ENCODE results near the gene REC114. TPM values are rescaled to one million over a fixed set of nuclear protein-coding genes. Genes with fewer than 3 reads are reported as not detected.

Gene REC114
- total and polyA plus RNA-seq, 2 experiments from 2014 or later = 0.24 TPM; not detected in 1

DNA sequence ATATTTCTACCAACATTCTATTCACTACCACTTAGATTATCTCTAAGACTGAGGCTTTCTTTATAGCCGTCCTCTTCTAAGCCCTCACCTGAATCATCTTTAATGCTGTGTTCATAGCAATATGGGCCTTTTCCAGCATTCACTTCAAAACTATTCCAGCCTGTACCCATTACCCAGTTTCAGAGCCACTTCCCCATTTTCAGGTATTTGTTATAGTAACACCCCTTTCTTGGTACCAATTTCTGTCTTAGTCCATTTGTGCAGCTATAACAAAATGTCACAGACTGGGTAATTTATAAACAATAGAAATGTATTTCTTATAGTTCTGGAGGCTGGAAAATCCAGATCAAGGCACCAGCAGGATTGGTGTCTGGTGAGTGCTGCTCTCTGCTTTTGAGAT is 45.7 kb downstream of the REC114 start:
- no peaks in the 10 kb centered on the region for H3K9me2 ChIP-seq (replicated peaks; ENCODE audit: insufficient read depth)
- no peak for DNase-seq (ENCODE audit: low spot score)
- 95% methylated on average over 1 of the region's 1 CpG for WGBS (ENCODE audit: low lambda C conversion rate, missing lambda C conversion rate)
- TF ChIP-seq EZH2 (IDR thresholded peaks at IDR 0.05; ENCODE audit: borderline replicate concordance) (no peak), EZH2phosphoT487 (IDR thresholded peaks at IDR 0.05; ENCODE audit: low read depth, severe bottlenecking, unreplicated experiment) (no peak)
- TF ChIP-seq, protein P1, sequence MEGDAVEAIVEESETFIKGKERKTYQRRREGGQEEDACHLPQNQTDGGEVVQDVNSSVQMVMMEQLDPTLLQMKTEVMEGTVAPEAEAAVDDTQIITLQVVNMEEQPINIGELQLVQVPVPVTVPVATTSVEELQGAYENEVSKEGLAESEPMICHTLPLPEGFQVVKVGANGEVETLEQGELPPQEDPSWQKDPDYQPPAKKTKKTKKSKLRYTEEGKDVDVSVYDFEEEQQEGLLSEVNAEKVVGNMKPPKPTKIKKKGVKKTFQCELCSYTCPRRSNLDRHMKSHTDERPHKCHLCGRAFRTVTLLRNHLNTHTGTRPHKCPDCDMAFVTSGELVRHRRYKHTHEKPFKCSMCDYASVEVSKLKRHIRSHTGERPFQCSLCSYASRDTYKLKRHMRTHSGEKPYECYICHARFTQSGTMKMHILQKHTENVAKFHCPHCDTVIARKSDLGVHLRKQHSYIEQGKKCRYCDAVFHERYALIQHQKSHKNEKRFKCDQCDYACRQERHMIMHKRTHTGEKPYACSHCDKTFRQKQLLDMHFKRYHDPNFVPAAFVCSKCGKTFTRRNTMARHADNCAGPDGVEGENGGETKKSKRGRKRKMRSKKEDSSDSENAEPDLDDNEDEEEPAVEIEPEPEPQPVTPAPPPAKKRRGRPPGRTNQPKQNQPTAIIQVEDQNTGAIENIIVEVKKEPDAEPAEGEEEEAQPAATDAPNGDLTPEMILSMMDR (IDR thresholded peaks at IDR 0.05; ENCODE audit: poor library complexity) = no peak
- H3K4me1 ChIP-seq (ENCODE audit: insufficient read depth) = no peaks in the 10 kb centered on the region
- H3K27me3 ChIP-seq = no peaks in the 10 kb centered on the region
- H3K4me3 ChIP-seq = no peak overlapping the region
- H4K20me1 ChIP-seq (ENCODE audit: insufficient read depth, poor library complexity, severe bottlenecking) = no peaks in the 10 kb centered on the region
- no peak overlapping the region for H3K27ac ChIP-seq
- H3K9me3 ChIP-seq (ENCODE audit: low read depth) = no peaks in the 10 kb centered on the region
- H3K4me2 ChIP-seq = no peak overlapping the region
- H3K79me2 ChIP-seq = no peaks in the 10 kb centered on the region
- H3K36me3 ChIP-seq (replicated peaks; ENCODE audit: insufficient read depth, low read depth) = no peaks in the 10 kb centered on the region
- no peak overlapping the region for H2AFZ ChIP-seq

DNA sequence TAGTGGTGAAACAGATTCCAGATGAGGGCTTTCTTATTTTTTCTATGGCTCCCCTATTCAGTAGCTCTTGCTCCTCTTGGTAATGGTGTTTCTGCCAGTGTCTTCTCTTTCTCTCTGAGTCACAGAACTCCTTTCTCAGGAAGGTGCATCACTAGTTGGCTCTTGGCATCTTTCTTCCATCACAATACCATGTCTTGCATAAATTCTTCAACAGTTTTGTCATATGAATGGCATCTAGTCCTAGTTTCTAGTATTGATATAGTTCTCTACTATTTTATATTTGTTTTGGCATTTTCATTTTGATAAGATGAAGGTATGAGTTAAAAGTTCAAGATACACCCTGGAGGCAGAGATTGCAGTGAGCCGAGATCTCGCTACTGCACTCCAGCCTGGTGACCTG is 51.0 kb downstream of the REC114 start:
- Histone ChIP-seq H3K79me2 (no peaks in the 10 kb centered on the region), H4K20me1 (ENCODE audit: insufficient read depth, poor library complexity, severe bottlenecking) (no peaks in the 10 kb centered on the region), H3K4me1 (ENCODE audit: insufficient read depth) (no peaks in the 10 kb centered on the region), H3K9me2 (replicated peaks; ENCODE audit: insufficient read depth) (no peaks in the 10 kb centered on the region), H3K27ac (no peak overlapping the region), H3K9me3 (ENCODE audit: low read depth) (no peaks in the 10 kb centered on the region), H2AFZ (no peak overlapping the region), H3K36me3 (replicated peaks; ENCODE audit: insufficient read depth, low read depth) (no peaks in the 10 kb centered on the region), H3K27me3 (no peaks in the 10 kb centered on the region), H3K4me3 (no peak overlapping the region), H3K4me2 (no peak overlapping the region)
- TF ChIP-seq, protein P1 (IDR thresholded peaks at IDR 0.05; ENCODE audit: poor library complexity) = no peak
- TF ChIP-seq EZH2phosphoT487 (IDR thresholded peaks at IDR 0.05; ENCODE audit: low read depth, severe bottlenecking, unreplicated experiment) = no peak
- no peak for TF ChIP-seq EZH2 (IDR thresholded peaks at IDR 0.05; ENCODE audit: borderline replicate concordance)
- DNase-seq (ENCODE audit: low spot score) = no peak
- 85% methylated on average over 2 of the region's 2 CpGs for WGBS (ENCODE audit: low lambda C conversion rate, missing lambda C conversion rate)

DNA sequence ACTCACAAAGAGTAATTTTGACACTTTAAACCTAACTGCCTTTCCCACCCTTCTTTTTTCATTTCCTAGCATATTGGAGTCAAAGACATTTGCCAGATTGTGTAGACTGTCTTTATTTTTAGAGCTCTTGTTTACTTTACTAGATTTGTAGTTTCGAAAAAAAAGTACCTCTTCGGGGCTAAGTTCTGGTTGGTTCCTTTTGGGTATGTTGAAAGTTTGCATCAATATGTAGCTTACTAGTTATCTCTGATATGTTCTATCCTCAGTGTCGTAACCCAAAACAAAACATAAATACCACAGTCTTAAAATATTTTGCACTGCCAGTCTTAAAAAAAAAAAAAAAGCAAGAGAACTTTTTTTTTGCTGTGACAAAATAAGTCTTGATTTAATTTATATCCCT is 52.2 kb downstream of the REC114 start:
- Histone ChIP-seq H3K27ac (no peak overlapping the region), H4K20me1 (ENCODE audit: insufficient read depth, poor library complexity, severe bottlenecking) (no peaks in the 10 kb centered on the region), H3K27me3 (no peaks in the 10 kb centered on the region), H2AFZ (no peak overlapping the region), H3K4me2 (peak overlapping the region; percentile 12), H3K4me1 (ENCODE audit: insufficient read depth) (no peaks in the 10 kb centered on the region), H3K79me2 (no peaks in the 10 kb centered on the region), H3K4me3 (no peak overlapping the region), H3K9me2 (replicated peaks; ENCODE audit: insufficient read depth) (no peaks in the 10 kb centered on the region), H3K9me3 (ENCODE audit: low read depth) (no peaks in the 10 kb centered on the region), H3K36me3 (replicated peaks; ENCODE audit: insufficient read depth, low read depth) (no peaks in the 10 kb centered on the region)
- no peak for DNase-seq (ENCODE audit: low spot score)
- no peak for TF ChIP-seq EZH2 (IDR thresholded peaks at IDR 0.05; ENCODE audit: borderline replicate concordance)
- TF ChIP-seq, protein P1 (IDR thresholded peaks at IDR 0.05; ENCODE audit: poor library complexity) = no peak
- TF ChIP-seq EZH2phosphoT487 (IDR thresholded peaks at IDR 0.05; ENCODE audit: low read depth, severe bottlenecking, unreplicated experiment) = no peak
- WGBS (ENCODE audit: low lambda C conversion rate, missing lambda C conversion rate) = 49% methylated on average over 3 of the region's 3 CpGs

DNA sequence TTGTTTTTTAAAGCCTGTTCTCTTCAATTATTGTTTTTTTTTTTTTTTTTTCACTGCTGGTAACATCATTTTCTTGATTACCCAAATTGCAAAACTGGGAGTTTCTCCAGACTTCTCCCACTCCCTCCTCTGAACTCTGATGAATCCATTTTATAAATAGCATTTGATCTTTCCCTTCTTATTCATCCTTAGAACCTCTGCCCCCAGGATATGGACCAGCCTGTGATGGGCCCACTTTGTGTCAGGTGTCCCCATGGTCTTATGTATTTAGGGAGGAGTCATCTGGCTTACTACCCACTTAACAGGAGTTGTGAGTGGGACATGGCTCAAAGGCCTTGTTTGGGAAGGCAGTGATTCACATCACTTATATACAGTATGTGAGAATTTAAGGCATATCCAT is 57.7 kb downstream of the REC114 start:
- no peak overlapping the region for H2AFZ ChIP-seq
- H3K27ac ChIP-seq = no peak overlapping the region
- no peaks in the 10 kb centered on the region for H3K79me2 ChIP-seq
- H3K9me3 ChIP-seq (ENCODE audit: low read depth) = no peaks in the 10 kb centered on the region
- H3K4me3 ChIP-seq = no peak overlapping the region
- no peaks in the 10 kb centered on the region for H3K36me3 ChIP-seq (replicated peaks; ENCODE audit: insufficient read depth, low read depth)
- H3K27me3 ChIP-seq = no peaks in the 10 kb centered on the region
- H3K4me2 ChIP-seq = no peak overlapping the region
- TF ChIP-seq EZH2 (IDR thresholded peaks at IDR 0.05; ENCODE audit: borderline replicate concordance) (no peak), EZH2phosphoT487 (IDR thresholded peaks at IDR 0.05; ENCODE audit: low read depth, severe bottlenecking, unreplicated experiment) (no peak)
- TF ChIP-seq, protein P1 (IDR thresholded peaks at IDR 0.05; ENCODE audit: poor library complexity) = no peak
- H3K4me1 ChIP-seq (ENCODE audit: insufficient read depth) = no peaks in the 10 kb centered on the region
- H3K9me2 ChIP-seq (replicated peaks; ENCODE audit: insufficient read depth) = no peaks in the 10 kb centered on the region
- no peak for DNase-seq (ENCODE audit: low spot score)
- no peaks in the 10 kb centered on the region for H4K20me1 ChIP-seq (ENCODE audit: insufficient read depth, poor library complexity, severe bottlenecking)
